ENCODE data around the gene SEC22A. TPM values are rescaled to one million over a fixed set of nuclear protein-coding genes. Genes with fewer than 3 reads are reported as not detected.

Gene SEC22A
- total and polyA plus RNA-seq, 2 experiments from 2014 or later = 8.8 to 12.3 TPM

DNA sequence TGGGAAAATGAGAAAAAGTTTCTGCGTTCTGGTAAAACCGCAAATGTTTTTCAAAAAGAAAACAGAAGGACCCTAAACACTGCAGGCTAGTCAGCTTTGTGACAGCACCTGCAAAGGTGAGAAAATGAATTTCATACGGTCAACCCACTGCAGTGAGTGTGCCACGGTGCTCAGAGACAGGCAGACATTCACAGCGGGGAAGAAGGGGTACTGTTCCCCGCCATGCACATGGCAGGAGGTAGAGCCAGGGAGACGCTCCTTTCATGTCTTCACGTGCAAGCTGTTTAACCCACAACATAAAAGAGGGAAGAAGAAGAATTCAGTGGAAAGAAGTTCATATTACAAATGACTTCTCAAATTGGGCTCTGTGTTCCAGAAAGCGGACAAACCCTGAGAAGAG, 109.5 kb downstream of the SEC22A start:
- peaks cover 17% of the 10 kb centered on the region for H3K36me3 ChIP-seq
- H3K9me3 ChIP-seq (ENCODE audit: low read depth) = no peaks in the 10 kb centered on the region
- peaks cover 3% of the 10 kb centered on the region for H3K27me3 ChIP-seq
- TF ChIP-seq, protein P1, sequence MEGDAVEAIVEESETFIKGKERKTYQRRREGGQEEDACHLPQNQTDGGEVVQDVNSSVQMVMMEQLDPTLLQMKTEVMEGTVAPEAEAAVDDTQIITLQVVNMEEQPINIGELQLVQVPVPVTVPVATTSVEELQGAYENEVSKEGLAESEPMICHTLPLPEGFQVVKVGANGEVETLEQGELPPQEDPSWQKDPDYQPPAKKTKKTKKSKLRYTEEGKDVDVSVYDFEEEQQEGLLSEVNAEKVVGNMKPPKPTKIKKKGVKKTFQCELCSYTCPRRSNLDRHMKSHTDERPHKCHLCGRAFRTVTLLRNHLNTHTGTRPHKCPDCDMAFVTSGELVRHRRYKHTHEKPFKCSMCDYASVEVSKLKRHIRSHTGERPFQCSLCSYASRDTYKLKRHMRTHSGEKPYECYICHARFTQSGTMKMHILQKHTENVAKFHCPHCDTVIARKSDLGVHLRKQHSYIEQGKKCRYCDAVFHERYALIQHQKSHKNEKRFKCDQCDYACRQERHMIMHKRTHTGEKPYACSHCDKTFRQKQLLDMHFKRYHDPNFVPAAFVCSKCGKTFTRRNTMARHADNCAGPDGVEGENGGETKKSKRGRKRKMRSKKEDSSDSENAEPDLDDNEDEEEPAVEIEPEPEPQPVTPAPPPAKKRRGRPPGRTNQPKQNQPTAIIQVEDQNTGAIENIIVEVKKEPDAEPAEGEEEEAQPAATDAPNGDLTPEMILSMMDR (IDR thresholded peaks at IDR 0.05; ENCODE audit: low read depth, low read length) = no peak
- H3K4me3 ChIP-seq = no peak overlapping the region
- no peak for DNase-seq (ENCODE audit: low read depth in 1 of 2, low spot score in 1 of 2)
- H3K27ac ChIP-seq = no peak overlapping the region
- no peaks in the 10 kb centered on the region for H3K4me1 ChIP-seq (ENCODE audit: low read depth)

DNA sequence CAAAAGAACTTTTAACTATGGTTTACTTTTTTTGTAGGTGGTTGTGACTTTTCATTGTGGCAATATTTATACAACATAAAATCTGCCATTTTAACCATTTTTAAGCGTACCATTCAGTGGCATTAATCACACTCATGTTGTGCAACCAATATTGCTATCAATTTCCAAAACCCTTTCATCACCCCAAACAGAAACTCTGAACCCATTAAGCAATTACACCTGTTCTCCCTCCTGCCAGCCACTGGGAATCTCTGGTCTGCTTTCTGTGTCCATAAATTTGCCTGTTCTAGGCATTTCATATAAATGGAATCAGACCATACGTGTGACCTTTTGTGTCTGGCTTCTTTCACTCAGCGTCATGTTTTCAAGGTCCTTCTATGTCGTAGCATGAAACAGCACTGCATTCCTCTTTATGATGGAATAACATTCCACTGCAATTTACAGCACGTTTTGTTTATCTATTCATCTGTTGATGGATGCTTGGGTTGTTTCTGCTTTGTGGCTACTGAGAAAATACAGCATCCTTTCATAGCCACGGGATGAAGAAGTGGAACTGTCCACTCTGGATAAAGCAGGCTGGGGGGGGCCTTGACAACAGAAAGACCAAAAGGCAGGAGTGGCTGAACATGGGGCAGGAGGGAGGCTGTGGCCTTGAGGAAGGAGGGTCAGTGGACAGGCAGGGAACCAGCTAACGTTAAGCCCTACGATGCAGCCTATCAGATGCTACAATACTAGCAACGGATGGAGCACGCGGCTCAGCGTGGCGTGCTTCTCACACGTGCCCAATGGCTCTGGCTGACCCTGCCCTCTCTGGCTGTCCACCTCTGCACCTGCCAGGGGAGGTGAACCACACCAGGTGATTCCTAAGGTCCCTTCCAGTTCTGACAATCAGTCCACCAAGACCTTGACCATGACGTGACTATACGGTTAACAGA, 110.9 kb downstream of the SEC22A start:
- Histone ChIP-seq H3K9me3 (ENCODE audit: low read depth) (no peaks in the 10 kb centered on the region), H3K4me3 (no peak overlapping the region), H3K27ac (no peak overlapping the region), H3K36me3 (peaks cover 15% of the 10 kb centered on the region), H3K4me1 (ENCODE audit: low read depth) (no peaks in the 10 kb centered on the region), H3K27me3 (peaks cover 3% of the 10 kb centered on the region)
- TF ChIP-seq, protein P1 (IDR thresholded peaks at IDR 0.05; ENCODE audit: low read depth, low read length) = no peak
- DNase-seq (ENCODE audit: low read depth in 1 of 2, low spot score in 1 of 2) = no peak

DNA sequence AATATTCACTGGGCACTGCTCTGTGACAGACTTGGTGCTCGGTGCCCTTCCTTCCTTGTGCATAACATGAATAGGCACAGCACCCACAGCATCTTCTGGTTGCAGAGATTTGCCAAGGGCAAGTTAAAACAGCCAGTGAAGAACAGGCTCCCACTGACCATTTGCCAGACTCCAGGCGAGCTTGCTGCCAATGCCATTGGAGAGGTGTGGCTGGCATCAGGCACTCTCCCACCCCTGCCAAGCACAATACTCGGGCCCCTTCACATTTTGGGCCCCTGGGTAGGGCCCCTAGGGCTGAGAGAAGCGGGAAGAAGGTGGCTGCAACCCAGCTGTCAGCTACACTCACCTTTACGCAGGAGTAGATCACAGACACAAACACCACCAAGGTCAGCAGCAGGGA, 112.1 kb downstream of the SEC22A start:
- no peaks in the 10 kb centered on the region for H3K4me1 ChIP-seq (ENCODE audit: low read depth)

DNA sequence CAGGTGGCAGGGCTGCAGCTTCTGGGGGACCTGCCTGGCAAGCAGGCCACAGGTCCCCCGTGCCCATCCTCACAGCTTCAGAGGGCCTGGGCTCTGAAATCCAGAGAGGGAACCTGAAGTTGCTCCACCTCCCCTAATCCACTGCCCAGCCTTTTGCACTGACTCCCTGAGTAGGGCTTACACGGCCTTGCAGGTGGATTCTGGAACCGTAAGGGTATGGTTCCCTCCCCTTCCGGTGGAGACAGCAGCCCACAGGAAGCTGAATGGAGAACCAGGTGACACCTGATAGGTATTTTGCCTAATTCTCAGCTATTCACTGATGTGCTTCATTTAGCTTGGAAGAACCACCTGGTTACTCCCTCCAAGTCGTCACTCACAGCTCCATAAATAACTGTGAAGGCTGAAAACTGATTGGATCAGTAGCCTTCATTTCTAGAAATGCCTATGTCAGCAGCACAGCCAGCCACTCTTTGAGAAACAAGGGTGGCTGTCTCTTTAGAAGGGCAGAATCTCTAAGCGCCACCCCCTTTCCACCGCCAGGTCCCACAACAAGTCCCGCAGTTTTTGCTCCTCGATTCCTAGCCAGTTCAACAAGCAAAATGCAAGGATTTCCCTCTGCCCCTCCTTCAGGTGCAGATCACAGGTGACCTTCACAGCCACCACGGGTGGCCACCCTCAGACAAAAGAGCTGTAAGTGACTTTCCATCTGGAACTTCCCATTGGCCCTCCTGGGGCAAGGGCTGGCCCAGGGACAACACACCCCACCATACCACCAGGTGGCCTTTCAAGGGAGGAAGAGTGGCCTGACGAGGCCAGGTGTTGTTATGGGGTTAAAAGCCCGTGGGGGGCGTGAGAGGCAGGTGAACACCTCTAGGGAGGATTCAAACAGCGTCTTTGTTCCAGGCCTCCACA, 112.9 kb downstream of the SEC22A start:
- Histone ChIP-seq H3K4me1 (ENCODE audit: low read depth) (peaks cover 4% of the 10 kb centered on the region), H3K27ac (no peak overlapping the region), H3K9me3 (ENCODE audit: low read depth) (no peaks in the 10 kb centered on the region), H3K27me3 (peaks cover 3% of the 10 kb centered on the region), H3K4me3 (no peak overlapping the region), H3K36me3 (peaks cover 19% of the 10 kb centered on the region)
- TF ChIP-seq, protein P1 (IDR thresholded peaks at IDR 0.05; ENCODE audit: low read depth, low read length) = no peak
- DNase-seq (ENCODE audit: low read depth in 1 of 2, low spot score in 1 of 2) = no peak

More for the DNA sequence above, 112.1 kb downstream of the SEC22A start:
- TF ChIP-seq, protein P1 (IDR thresholded peaks at IDR 0.05; ENCODE audit: low read depth, low read length) = no peak
- peaks cover 19% of the 10 kb centered on the region for H3K36me3 ChIP-seq
- H3K4me3 ChIP-seq = no peak overlapping the region
- peaks cover 3% of the 10 kb centered on the region for H3K27me3 ChIP-seq
- H3K27ac ChIP-seq = no peak overlapping the region
- DNase-seq (ENCODE audit: low read depth in 1 of 2, low spot score in 1 of 2) = no peak
- no peaks in the 10 kb centered on the region for H3K9me3 ChIP-seq (ENCODE audit: low read depth)

DNA sequence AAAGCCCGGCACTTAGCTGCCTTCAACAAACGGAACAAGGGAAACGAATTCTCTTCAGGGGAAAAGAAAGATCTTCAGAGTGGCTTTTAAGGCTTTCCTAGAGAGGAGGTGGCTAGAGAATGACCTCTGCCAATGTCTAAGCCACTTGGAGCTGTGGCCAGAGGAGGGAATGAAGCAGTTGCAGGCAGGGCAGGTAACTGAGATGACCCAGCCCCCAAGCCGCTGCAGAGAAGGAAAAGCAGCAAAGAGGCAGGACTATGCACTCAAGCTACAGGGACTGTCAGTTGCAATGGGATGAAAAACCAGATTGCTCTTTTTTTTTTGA, 113.5 kb downstream of the SEC22A start:
- H3K27ac ChIP-seq = no peak overlapping the region
- H3K27me3 ChIP-seq = peaks cover 3% of the 10 kb centered on the region
- TF ChIP-seq, protein P1 (IDR thresholded peaks at IDR 0.05; ENCODE audit: low read depth, low read length) = no peak
- no peak overlapping the region for H3K4me3 ChIP-seq
- H3K4me1 ChIP-seq (ENCODE audit: low read depth) = peaks cover 10% of the 10 kb centered on the region
- H3K36me3 ChIP-seq = peaks cover 19% of the 10 kb centered on the region
- H3K9me3 ChIP-seq (ENCODE audit: low read depth) = no peaks in the 10 kb centered on the region
- DNase-seq (ENCODE audit: low read depth in 1 of 2, low spot score in 1 of 2) = no peak

All from cardiac muscle cell (in vitro differentiated cells and primary cell).